HEK293 (cell line): ENCODE data around the gene PHGDH.

Experiments
- CTCF ChIA-PET: fragments of 350-600 bp; formaldehyde crosslinking; extraction: SDS; loops from one replicate; lab custom pipeline; 2021; ENCODE audit warnings: antibody characterized with exemption; lab: Yijun Ruan, JAX
- POLR2A ChIA-PET: fragments of 300-600 bp; formaldehyde crosslinking; extraction: SDS; loops from one replicate; lab custom pipeline; 2020; ENCODE audit warnings: antibody characterized with exemption, inconsistent platforms; lab: Yijun Ruan, JAX
- H3K27ac ChIP-seq: fragments of 200-500 bp; sonication (Bioruptor generic); 2 replicates; pipeline ENCODE4 v1.5.1; 2014; ENCODE audit warnings: low read depth, low read length, control low read depth, inconsistent platforms; ENCODE audit errors: extremely low read depth
- H3K36me3 ChIP-seq, 2 experiments: fragments of 200-500 bp in 1 of 2; sonication (Bioruptor generic) in 1 of 2; 1 replicate in 1 of 2; 2 replicates in 1 of 2; pipeline ENCODE4 v1.5.1; 2014 to 2017; ENCODE audit warnings: inconsistent platforms in 2 of 2, low read length in 2 of 2; ENCODE audit not compliant: control insufficient read depth in 2 of 2, insufficient read depth in 1 of 2
- H3K4me1 ChIP-seq: fragments of 200-500 bp; sonication (Bioruptor generic); 2 replicates; pipeline ENCODE4 v1.5.1; 2014; ENCODE audit warnings: mild to moderate bottlenecking, low read length, inconsistent platforms; ENCODE audit not compliant: control insufficient read depth, insufficient read depth
- H3K4me3 ChIP-seq: 2 replicates; pipeline ENCODE4 v1.5.1; 2011; ENCODE audit warnings: low read depth, mild to moderate bottlenecking, control low read depth, low read length, moderate library complexity
- H3K9me3 ChIP-seq: fragments of 200-500 bp; sonication (Bioruptor generic); 2 replicates; pipeline ENCODE4 v1.5.1; 2014; ENCODE audit warnings: low read depth, low read length, inconsistent platforms; ENCODE audit not compliant: control insufficient read depth, insufficient read depth
- BCL6B ChIP-seq: fragments of 450-650 bp; formaldehyde crosslinking; IDR thresholded peaks from 2 replicates; pipeline ENCODE4 v1.5.1; 2017; ENCODE audit warnings: missing biosample characterization, missing genetic modification characterization
- HOXC10 ChIP-seq: sonication (generic); formaldehyde crosslinking; IDR thresholded peaks from 2 replicates; pipeline ENCODE4 v1.8.1; 2023; ENCODE audit warnings: mild to moderate bottlenecking, missing genetic modification reagents
- PBX3 ChIP-seq: sonication (generic); formaldehyde crosslinking; IDR thresholded peaks from 2 replicates; pipeline ENCODE4 v1.8.1; 2022; ENCODE audit warnings: mild to moderate bottlenecking, moderate library complexity, missing genetic modification reagents
- PRDM1 ChIP-seq: fragments of 450-650 bp; formaldehyde crosslinking; IDR thresholded peaks from 2 replicates; pipeline ENCODE4; 2016; ENCODE audit warnings: missing biosample characterization, missing genetic modification characterization
- REPIN1 ChIP-seq: fragments of 450-650 bp; formaldehyde crosslinking; IDR thresholded peaks from 2 replicates; pipeline ENCODE4 v1.5.1; 2017; ENCODE audit warnings: missing biosample characterization, missing genetic modification characterization, low read depth
- TSHZ1 ChIP-seq: fragments of 450-650 bp; formaldehyde crosslinking; IDR thresholded peaks from 2 replicates; pipeline ENCODE4 v1.5.1; 2016; ENCODE audit warnings: missing biosample characterization, missing genetic modification characterization, borderline replicate concordance
- YY2 ChIP-seq: fragments of 450-650 bp; formaldehyde crosslinking; IDR thresholded peaks from 2 replicates; pipeline ENCODE4 v1.5.1; 2016; ENCODE audit warnings: missing biosample characterization, missing genetic modification characterization
- ZBTB26 ChIP-seq: fragments of 450-650 bp; formaldehyde crosslinking; optimal IDR thresholded peaks from 2 replicates; pipeline ENCODE3; 2016; ENCODE audit warnings: missing biosample characterization, mild to moderate bottlenecking, missing genetic modification characterization
- ZBTB6 ChIP-seq: fragments of 450-650 bp; formaldehyde crosslinking; IDR thresholded peaks from 2 replicates; pipeline ENCODE4 v1.5.1; 2017; ENCODE audit warnings: missing biosample characterization, missing genetic modification characterization
- ZFP3 ChIP-seq: fragments of 450-650 bp; formaldehyde crosslinking; IDR thresholded peaks from 2 replicates; pipeline ENCODE4 v1.5.1; 2016; ENCODE audit warnings: low read depth, missing biosample characterization, missing genetic modification characterization
- ZNF133 ChIP-seq: fragments of 450-650 bp; formaldehyde crosslinking; IDR thresholded peaks from 2 replicates; pipeline ENCODE4 v1.5.1; 2016; ENCODE audit warnings: missing biosample characterization, missing genetic modification characterization
- ZNF148 ChIP-seq: fragments of 450-650 bp; formaldehyde crosslinking; IDR thresholded peaks from 2 replicates; pipeline ENCODE4 v1.5.0; 2017; ENCODE audit warnings: missing biosample characterization, missing genetic modification characterization, borderline replicate concordance
- ZNF2 ChIP-seq: fragments of 450-650 bp; formaldehyde crosslinking; IDR thresholded peaks from 2 replicates; pipeline ENCODE4 v1.5.1; 2016; ENCODE audit warnings: missing biosample characterization, missing genetic modification characterization
- ZNF214 ChIP-seq: fragments of 450-650 bp; formaldehyde crosslinking; IDR thresholded peaks from 2 replicates; pipeline ENCODE4 v1.5.1; 2017; ENCODE audit warnings: missing biosample characterization, mild to moderate bottlenecking, missing genetic modification characterization, borderline replicate concordance
- ZNF521 ChIP-seq: fragments of 450-650 bp; formaldehyde crosslinking; IDR thresholded peaks from 2 replicates; pipeline ENCODE4 v1.5.1; 2017; ENCODE audit warnings: missing biosample characterization, mild to moderate bottlenecking, missing genetic modification characterization
- ZNF555 ChIP-seq: fragments of 450-650 bp; formaldehyde crosslinking; conservative IDR thresholded peaks from 2 replicates; pipeline ENCODE4 v1.5.1; 2017; ENCODE audit warnings: missing biosample characterization, mild to moderate bottlenecking, missing genetic modification characterization, inconsistent platforms
- ZNF624 ChIP-seq: fragments of 450-650 bp; formaldehyde crosslinking; IDR thresholded peaks from 2 replicates; pipeline ENCODE4 v1.5.1; 2017; ENCODE audit warnings: missing biosample characterization, missing genetic modification characterization
- ZNF785 ChIP-seq: fragments of 450-650 bp; formaldehyde crosslinking; IDR thresholded peaks from 2 replicates; pipeline ENCODE4 v1.5.1; 2016; ENCODE audit warnings: missing biosample characterization, missing genetic modification characterization

Gene PHGDH

GRCh38 chr1:119712342-119713038, 756 bp downstream of the PHGDH start (continued):
- TF ChIP-seq ZBTB6 = no peak
- no peak for TF ChIP-seq TSHZ1 (tag by site-specific recombination)
- TF ChIP-seq ZNF521 = no peak

GRCh38 chr1:119713039-119713748, 1.5 kb downstream of the PHGDH start:
- peaks cover 15% of the 10 kb centered on the region for H3K4me1 ChIP-seq
- CTCF ChIA-PET = interaction anchor here (0.6 to 0.8 kb wide), 2 partner anchors 38 to 177 kb away, joined by 3 to 4 read pairs; no protein-coding TSS in a partner anchor
- TF ChIP-seq ZBTB26 (tag by site-specific recombination) = no peak
- TF ChIP-seq ZNF785 = no peak
- TF ChIP-seq ZNF148 (tag by site-specific recombination) = no peak
- TF ChIP-seq PRDM1 (tag by site-specific recombination) = no peak
- no peak for TF ChIP-seq PBX3 (CRISPR knock-in tag)
- no peak for TF ChIP-seq HOXC10 (CRISPR knock-in tag)
- TF ChIP-seq BCL6B (tag by site-specific recombination) = no peak
- TF ChIP-seq ZNF624 (tag by site-specific recombination) = no peak
- no peak for TF ChIP-seq ZNF555 (tag by site-specific recombination)
- TF ChIP-seq ZNF133 (tag by site-specific recombination) = no peak
- no peak for TF ChIP-seq YY2
- TF ChIP-seq ZFP3 (tag by site-specific recombination) = no peak
- TF ChIP-seq TSHZ1 (tag by site-specific recombination) = no peak
- peak; percentile 15; the same call in 1 of the 2 replicates for TF ChIP-seq REPIN1 (tag by site-specific recombination)
- no peak for TF ChIP-seq ZNF214 (tag by site-specific recombination)
- TF ChIP-seq ZNF2 (tag by site-specific recombination) = 0 out of 2 replicates have a peak, but pooled peaks have one; percentile 75

More at GRCh38 chr1:119713039-119713748, 1.5 kb downstream of the PHGDH start:
- Histone ChIP-seq H3K27ac (peak overlapping the region; percentile 90), H3K36me3 (no peaks in the 10 kb centered on the region), H3K4me3 (peak overlapping the region; percentile 76), H3K9me3 (no peaks in the 10 kb centered on the region)
- POLR2A ChIA-PET = interaction anchor here (0.6 to 2.2 kb wide), 8 partner anchors 8 to 324 kb away, joined by 3 to 23 read pairs (median 8); partner anchors contain the start of gene ZNF697
